KOPT-K1 (cell line): Measurements from ENCODE around the gene IMMP2L.

Experiments used
- H3K27ac ChIP-seq: fragments of 200-600 bp; sonication (generic); 2 replicates; pipeline ENCODE4 v1.5.1; 2016; ENCODE audit warnings: antibody characterized with exemption, mild to moderate bottlenecking, low read depth, low read length; ENCODE audit not compliant: poor library complexity, severe bottlenecking
- H3K36me3 ChIP-seq: fragments of 200-600 bp; sonication (generic); 2 replicates; pipeline ENCODE4 v1.5.1; 2017; ENCODE audit warnings: antibody characterized with exemption, mild to moderate bottlenecking, low read length, moderate library complexity; ENCODE audit not compliant: insufficient read depth
- H3K9me3 ChIP-seq: fragments of 200-600 bp; sonication (generic); 2 replicates; pipeline ENCODE4 v1.5.1; 2017; ENCODE audit warnings: antibody characterized with exemption, low read length, mild to moderate bottlenecking; ENCODE audit not compliant: insufficient read depth, poor library complexity, severe bottlenecking

The IMMP2L gene

DNA sequence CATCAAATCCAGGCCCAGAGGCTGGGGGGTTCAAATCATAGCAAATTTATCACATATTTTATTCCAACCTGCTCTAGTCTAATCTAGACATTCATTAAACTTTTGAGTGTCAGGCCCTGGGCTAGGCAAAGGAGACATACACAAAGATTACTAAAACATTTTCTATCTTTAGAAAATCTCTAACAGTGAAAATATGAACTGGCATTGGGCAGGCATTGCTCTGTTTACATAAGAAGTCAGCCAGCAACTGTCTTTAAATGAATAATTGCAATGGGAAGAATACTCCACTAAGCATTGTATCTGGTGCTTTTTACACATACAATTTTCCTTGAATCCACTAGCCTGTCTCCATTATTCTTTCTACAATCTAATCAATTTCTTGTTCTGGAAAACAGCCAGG is 693.8 kb downstream of the IMMP2L start:
- H3K36me3 ChIP-seq: no peaks in the 10 kb centered on the region
- no peaks in the 10 kb centered on the region for H3K9me3 ChIP-seq
- no peak overlapping the region for H3K27ac ChIP-seq

DNA sequence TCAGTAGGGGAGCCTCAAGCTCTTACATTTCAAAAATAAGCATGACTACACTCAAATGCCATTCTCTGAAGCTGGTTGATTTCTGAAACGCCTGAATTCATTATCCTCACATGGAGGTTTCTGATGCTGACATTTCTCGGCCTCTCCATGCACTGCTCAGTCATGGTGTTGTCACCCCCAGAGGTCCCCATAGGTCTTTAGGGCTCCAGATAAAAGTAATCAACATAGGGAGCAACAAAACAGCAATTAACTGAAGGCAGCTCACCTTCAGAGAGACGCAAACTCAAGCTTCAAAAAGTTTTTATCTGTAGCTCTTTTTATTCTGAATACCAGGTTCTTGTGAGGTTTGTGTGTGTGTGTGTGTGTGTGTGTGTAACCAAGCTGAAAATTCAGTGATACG is 694.5 kb downstream of the IMMP2L start:
- Histone ChIP-seq H3K36me3 (no peaks in the 10 kb centered on the region), H3K9me3 (no peaks in the 10 kb centered on the region), H3K27ac (no peak overlapping the region)

DNA sequence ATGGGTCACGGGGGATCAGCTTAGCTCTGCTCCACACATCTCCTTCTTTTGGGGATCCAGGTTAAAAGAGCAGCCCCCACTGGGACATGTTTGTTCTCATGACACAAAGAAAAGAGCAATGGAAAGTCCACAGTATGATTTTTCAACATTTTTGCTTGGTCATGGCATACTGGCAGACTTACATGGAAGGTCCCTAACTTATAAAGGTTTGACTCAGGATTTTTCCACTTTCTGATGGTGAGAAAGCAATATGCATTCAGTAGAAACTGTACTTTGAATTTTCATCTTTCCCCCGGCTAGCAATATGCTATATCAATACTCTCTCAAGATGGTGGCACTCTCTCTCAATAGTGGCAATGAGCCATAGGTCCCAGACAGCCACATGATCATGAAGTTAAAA is 699.0 kb downstream of the IMMP2L start:
- Histone ChIP-seq H3K9me3 (no peaks in the 10 kb centered on the region), H3K27ac (no peak overlapping the region), H3K36me3 (no peaks in the 10 kb centered on the region)

DNA sequence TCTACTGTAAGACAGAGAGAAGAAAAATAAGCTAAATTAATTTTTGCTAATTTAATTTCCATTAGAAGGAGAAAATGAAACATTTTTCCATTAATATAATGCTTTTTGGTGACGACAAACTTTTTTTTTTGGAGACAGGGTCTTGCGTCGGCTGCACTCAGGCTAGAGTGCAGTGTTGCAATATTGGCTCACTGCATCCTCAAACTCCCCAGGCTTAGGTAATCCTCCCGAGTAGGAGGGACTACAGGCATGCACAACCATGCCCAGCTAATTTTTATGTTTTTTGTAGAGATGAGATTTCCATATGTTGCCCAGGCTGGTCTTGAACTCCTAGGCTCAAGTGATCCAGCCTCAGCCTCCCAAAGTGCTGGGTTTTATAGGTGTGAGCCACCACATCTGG is 701.1 kb downstream of the IMMP2L start:
- Histone ChIP-seq H3K27ac (no peak overlapping the region), H3K9me3 (no peaks in the 10 kb centered on the region)

DNA sequence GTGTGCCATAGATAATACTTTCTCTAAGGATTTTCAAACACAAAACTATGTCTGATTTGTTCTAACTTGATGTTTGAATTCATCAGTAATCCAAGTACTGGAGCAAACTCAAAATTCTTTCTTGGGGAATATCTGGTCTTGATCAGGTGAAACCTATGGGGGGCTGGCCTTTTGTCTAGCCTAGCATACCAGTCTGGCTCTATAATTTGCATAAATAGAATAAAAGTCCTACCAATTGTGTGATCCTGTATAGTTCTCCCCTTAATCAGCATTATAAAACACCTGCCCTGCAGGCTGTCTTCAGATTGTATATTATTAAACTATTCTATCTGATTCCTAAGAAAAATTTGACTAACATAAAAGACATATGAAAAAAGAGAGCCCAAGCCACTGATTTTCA is 705.2 kb downstream of the IMMP2L start:
- no peaks in the 10 kb centered on the region for H3K36me3 ChIP-seq
- no peak overlapping the region for H3K27ac ChIP-seq
- H3K9me3 ChIP-seq: no peaks in the 10 kb centered on the region

More for the DNA sequence above, 701.1 kb downstream of the IMMP2L start:
- H3K36me3 ChIP-seq: no peaks in the 10 kb centered on the region

DNA sequence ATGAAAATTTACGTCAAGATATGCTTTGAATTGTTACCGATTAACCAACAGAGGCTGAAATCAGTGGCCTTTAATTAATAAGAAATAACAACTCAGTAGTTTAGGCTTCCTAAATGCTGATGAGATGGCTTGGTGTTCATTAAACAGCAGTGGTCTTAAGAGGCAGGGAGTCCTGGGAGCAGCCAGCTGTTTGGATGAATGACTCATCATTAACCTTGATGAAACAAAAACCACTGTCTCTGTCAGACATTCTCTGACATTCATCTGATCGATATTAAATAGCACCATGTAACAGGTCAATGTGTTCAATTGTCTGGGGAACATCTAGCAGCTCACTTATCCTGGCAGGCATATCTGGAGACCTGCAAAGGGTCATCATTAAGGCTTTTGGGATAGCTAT is 705.6 kb downstream of the IMMP2L start:
- Histone ChIP-seq H3K36me3 (no peaks in the 10 kb centered on the region), H3K9me3 (no peaks in the 10 kb centered on the region), H3K27ac (no peak overlapping the region)

DNA sequence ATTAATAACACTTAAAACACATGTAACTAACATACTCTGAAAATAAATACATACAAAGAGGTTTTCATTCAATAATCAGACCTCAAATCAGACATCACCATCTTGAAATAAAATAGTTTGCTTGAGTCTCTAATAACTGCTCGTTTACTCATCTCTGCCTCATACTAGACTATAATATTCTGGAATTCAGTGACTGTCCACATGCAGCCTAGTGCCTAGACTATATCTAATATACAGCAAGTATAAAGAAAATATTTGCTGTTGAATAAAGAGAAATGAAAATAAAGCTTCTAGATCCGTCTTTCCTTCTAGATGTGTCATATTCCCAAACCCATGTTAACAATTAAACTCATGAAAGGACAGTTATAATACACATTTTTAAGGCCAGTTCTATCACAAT is 707.6 kb downstream of the IMMP2L start:
- no peaks in the 10 kb centered on the region for H3K9me3 ChIP-seq
- no peaks in the 10 kb centered on the region for H3K36me3 ChIP-seq
- no peak overlapping the region for H3K27ac ChIP-seq

DNA sequence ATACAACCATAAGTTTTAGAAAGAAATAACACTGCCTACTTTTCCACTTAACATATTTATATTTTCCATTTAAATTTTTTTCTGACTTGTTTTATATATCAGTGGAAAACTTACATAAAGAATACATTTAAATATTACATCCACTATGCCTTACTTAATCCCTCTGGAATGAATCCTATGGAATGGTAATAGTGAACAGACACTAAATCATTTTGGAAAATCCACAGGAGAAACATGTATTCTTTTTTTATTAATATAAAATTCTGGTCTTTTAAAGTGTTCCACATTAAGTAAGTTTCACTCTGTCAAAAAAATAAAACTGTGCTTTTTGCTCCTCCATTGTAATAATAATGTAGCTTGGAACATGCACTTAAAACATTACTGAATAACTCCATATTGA is 708.1 kb downstream of the IMMP2L start:
- no peak overlapping the region for H3K27ac ChIP-seq
- H3K36me3 ChIP-seq: no peaks in the 10 kb centered on the region
- H3K9me3 ChIP-seq: no peaks in the 10 kb centered on the region

DNA sequence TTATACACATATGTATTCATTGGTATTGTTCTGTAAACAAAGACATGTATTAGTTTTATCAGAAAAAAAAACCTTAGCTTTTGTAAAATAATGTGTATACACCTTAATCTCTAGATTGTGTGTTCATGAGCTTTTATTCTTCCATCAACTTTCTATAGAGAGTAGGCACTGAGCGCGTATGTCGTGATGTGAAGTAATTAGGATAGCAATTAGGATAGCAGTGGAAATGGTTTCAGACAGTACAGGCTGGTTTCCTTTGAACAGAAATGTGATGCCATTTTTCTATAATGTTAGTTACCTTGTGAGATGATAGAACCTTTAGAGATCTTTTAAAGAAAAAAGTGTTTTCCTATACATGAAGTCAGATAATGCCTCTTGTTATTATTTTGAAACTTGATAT is 709.0 kb downstream of the IMMP2L start:
- H3K9me3 ChIP-seq: no peaks in the 10 kb centered on the region
- H3K36me3 ChIP-seq: no peaks in the 10 kb centered on the region
- H3K27ac ChIP-seq: no peak overlapping the region

DNA sequence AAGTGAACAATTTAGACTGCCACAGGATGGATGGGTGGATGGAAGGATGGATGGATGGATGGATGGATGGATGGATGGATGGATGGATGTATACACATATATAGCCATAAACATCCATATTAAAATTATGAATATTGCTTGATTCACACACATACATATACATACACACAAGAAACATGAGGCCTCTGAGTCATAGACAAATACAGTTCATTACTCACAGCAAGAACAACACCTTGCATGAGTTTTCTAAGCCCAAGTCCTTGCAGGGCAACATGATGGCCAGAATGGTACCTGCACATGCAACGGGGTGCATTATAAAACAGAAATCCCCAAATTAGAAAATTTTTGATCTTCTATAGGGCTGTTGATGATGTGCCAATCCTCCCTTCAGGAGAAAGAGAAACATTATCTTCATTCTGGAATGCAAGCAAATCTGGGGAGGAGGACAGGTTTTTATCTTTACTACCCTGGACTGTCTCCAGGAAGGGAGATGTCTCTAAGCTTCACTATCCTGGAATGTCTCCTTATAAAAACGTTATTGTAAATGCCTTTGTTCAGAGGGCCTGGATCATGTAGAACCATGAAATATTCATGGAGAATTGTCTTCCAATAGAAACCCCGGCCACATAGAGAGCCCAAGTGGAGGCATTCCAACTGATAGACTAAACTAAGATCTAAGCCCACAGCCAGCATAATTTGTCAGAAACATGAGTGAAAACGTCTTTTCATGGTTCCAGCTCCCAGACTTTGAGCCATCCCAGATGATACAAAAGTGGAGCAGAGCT is 709.9 kb downstream of the IMMP2L start:
- H3K27ac ChIP-seq: no peak overlapping the region
- no peaks in the 10 kb centered on the region for H3K36me3 ChIP-seq
- no peaks in the 10 kb centered on the region for H3K9me3 ChIP-seq

DNA sequence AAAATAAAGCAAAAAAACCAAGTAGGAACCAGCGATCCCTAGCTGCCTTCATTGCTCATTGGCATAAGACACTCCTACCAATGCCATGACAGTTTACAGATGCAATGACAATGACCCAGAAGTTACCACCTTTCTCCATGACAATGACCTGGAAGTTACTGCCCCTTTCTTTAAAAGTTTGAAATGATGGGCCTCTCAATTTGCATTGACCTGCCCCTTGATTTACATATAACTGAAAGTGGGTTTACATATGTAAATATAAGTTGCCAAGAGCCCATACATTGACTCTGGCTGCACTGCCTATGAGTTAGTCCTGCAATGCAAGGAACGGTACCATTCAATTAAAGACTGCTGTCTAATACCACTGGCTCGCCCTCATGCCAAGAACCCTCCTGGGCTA is 712.1 kb downstream of the IMMP2L start:
- no peak overlapping the region for H3K27ac ChIP-seq
- no peaks in the 10 kb centered on the region for H3K9me3 ChIP-seq
- no peaks in the 10 kb centered on the region for H3K36me3 ChIP-seq

DNA sequence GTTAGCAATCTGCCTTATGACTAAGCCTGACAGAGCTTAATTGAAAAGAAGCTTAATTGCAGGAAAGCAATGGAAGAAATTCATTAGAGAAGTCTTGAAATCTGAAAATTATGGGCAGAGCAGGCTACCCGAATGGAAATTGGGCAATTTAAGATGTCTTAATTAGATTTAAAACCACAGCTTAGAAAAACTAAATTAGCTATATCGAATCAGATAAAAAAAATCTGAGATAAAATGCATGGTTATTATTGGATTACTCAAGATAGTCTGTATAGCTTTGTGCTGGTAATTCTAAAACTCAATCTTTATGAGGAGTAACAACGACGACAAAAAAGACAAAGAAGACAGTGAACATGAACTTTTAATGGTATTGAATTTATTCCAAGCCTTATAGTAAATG is 719.5 kb downstream of the IMMP2L start:
- Histone ChIP-seq H3K27ac (no peak overlapping the region), H3K9me3 (no peaks in the 10 kb centered on the region), H3K36me3 (no peaks in the 10 kb centered on the region)

DNA sequence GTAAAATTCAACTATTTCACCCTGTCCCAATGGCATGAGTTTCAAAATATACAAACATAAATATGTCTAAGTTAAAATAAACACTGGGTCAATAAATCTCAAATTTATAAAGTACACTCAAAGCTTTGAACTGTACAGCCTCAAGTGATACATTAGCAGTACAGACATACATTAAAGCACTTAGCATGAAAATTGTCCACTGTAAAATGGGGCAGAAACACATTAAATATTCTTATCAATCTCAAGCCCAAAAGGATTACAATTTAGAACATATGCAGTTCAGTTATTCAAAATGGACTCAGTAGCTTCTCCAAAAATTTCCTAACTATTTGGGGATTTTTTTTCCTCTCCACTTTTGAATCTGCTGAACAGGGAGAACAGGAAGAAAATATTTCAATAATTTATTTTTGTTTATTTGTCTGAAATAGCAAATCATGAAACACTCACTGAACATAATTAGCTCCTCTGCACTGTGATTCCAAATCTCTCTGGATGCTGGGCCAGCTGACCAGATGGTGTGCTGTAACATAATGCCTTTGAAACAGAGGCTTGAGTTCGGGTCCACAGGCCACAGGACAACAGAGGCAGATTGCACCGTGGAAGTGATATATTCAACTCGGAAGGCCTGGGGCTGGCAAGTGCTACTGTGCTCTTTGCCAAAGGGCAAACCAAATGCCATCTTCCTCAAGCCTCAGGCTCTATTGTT is 720.3 kb downstream of the IMMP2L start:
- Histone ChIP-seq H3K9me3 (no peaks in the 10 kb centered on the region), H3K27ac (no peak overlapping the region), H3K36me3 (no peaks in the 10 kb centered on the region)

DNA sequence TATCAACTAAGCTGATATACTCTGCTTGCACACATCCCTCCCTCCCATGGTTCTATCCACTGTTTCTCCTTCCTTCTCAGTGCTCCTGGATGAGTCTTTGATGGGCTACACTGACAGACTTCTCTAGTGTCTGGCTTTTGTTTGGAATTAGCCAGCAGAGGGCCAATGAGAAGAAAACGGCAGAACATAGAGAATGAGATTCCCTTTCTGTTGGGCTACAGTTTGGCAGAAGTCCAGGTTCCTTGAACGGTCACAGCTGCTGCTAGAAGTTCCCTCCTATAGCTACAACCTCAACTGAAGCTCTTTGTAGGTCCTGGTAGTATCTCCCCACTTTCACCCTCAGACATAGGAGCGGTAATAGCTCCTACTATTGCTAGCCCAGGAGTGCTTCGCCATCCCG is 722.4 kb downstream of the IMMP2L start:
- H3K27ac ChIP-seq: no peak overlapping the region
- H3K9me3 ChIP-seq: no peaks in the 10 kb centered on the region
- H3K36me3 ChIP-seq: no peaks in the 10 kb centered on the region

DNA sequence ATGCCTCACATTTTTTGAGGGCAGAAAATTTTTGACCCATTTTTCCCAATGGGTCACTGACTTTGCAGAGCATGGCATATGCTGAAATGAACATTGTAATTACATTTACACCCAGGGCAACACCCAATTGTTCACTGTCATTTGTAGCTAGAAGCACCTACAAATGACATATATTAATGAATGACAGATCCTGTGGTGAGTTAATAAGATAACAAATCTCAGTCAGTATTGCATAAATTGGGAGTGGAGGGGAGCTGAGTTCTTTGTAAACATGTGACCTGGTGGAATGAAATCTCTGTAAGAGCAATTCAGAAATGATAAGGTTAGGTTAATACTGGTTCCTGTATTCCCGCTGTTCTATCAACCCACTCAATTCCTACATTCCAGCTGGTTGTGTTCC is 726.4 kb downstream of the IMMP2L start:
- Histone ChIP-seq H3K36me3 (no peaks in the 10 kb centered on the region), H3K27ac (no peak overlapping the region), H3K9me3 (no peaks in the 10 kb centered on the region)

DNA sequence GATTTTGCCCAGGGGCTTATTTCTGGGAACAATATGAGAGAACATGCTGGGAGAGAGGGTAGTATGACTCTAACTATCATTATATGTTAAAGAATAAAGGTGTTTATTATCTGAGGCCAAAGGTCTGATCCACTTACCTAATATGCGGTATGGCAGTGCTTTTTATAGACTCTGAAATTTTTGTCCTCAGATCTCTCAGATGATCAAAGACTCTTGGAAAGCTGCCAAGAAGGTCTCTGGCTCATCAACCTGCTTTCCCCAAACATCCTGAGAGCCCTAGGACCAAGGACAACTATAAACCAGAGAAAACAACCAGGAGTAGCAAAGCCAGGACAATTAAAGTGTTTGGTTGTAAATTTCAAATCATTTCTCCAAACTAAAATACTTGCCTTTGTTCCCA is 727.1 kb downstream of the IMMP2L start:
- Histone ChIP-seq H3K27ac (no peak overlapping the region), H3K9me3 (no peaks in the 10 kb centered on the region), H3K36me3 (no peaks in the 10 kb centered on the region)
